ENCODE results near the gene MAP6. TPM values are rescaled to one million over a fixed set of nuclear protein-coding genes. Genes with fewer than 3 reads are reported as not detected.
A peak's percentile ranks its signal among the peaks of the same experiment; 100 is the strongest.
"Not testable (repeated sequence)": the region's sequence is repeated elsewhere in the genome, so short reads cannot be mapped to it uniquely, and the experiment has no call there.

MAP6 gene
- total and polyA plus RNA-seq, 9 of the 15 experiments (the other 6 are each of a cell fraction or from before 2014, with no cell fraction given) = not detected

DNA sequence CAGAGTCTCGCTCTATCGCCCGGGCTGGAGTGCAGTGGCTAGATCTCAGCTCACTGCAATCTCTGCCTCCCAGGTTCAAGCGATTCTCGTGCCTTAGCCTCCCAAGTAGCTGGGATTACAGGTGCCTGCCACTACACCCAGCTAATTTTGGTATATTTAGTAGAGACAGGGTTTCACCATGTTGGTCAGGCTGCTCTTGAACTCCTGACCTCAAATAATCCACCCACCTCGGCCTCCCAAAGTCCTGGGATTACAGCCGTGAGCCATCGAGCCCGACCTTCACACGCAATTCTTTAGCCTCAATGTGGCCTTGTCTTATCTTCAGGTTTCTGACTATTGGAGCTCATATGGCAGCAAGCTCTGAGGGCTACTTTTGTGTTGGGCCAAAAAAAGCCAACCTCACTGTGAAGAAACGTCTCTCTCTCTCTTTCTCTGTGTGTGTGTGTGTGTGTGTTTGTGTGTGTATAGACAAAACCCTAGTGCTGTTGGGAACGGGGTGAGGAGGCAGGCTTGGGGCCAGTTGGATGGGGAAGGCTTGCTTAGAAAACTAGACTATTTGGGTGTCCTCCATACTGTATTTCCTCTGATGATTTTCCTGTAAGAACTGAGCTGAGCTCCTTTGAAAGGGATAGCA lies 84.1 kb downstream of the MAP6 start:
- DNase-seq (ENCODE audit: extremely low read depth in 1 of 4, low spot score in 3 of 4) = peak in 1 of 4 experiments; percentile 56
- H3K9me1 ChIP-seq (ENCODE audit: control insufficient read depth, insufficient read depth, low read length); H3K27me3 ChIP-seq (ENCODE audit: control insufficient read depth in 2 of 2, insufficient read depth in 2 of 2, low read length in 2 of 2); FAIRE-seq; H3K79me2 ChIP-seq (ENCODE audit: control insufficient read depth, insufficient read depth, low read length); H3K9me3 ChIP-seq (replicated peaks; ENCODE audit: control insufficient read depth, insufficient read depth, low read depth, low read length); H4K20me1 ChIP-seq (replicated peaks; ENCODE audit: control insufficient read depth, insufficient read depth, low read length); BruUV-seq (replicated peaks); CTCF ChIA-PET (ENCODE audit: low intra/inter-chr PET ratio); H3K36me3 ChIP-seq (ENCODE audit: control insufficient read depth, insufficient read depth, low read length); H3K4me3 ChIP-seq; intact Hi-C loops (cut with micrococcal nuclease); TF ChIP-seq NR2C2 (CRISPR knock-in tag; IDR thresholded peaks at IDR 0.05): not testable (repeated sequence)
- peak; percentile 8; the same call in 1 of the 3 replicates for ATAC-seq
- in situ Hi-C loops (cut with MboI) = loop anchor here (5.0 kb wide), 1 partner anchor 37 kb away; no protein-coding TSS in a partner anchor
- Histone ChIP-seq H3K27ac (ENCODE audit: extremely low read depth, low read depth, low read length) (peak overlapping the region; percentile 36), H3K9ac (ENCODE audit: insufficient read depth in 1 of 2, low read depth in 2 of 2, low read length in 2 of 2) (peak overlapping the region; percentile 23 to 75; a peak in 1 of 4 replicates), H3K4me2 (ENCODE audit: insufficient read depth, low read length) (peak overlapping the region; percentile 35; the same call in 1 of the 2 replicates), H3K4me1 (replicated peaks in 1 of 2; ENCODE audit: control insufficient read depth in 2 of 2, insufficient read depth in 2 of 2, low read length in 2 of 2) (peaks cover 35 to 48% of the 10 kb centered on the region in 2 experiments; a peak in 4 of 5 replicates), H2AFZ (ENCODE audit: low read depth, low read length) (peak overlapping the region; percentile 87)
- 25% methylated on average over 12 of the region's 12 CpGs for WGBS (ENCODE audit: insufficient coverage, low coverage, missing lambda C conversion rate)
- POLR2A ChIA-PET = interaction anchor here (0.7 to 3.2 kb wide), 9 partner anchors 10 to 222 kb away, joined by 3 to 13 read pairs (median 3); no protein-coding TSS in a partner anchor
- TF ChIP-seq L3MBTL2 (IDR thresholded peaks at IDR 0.05) = 0 out of 2 replicates have a peak, but pooled peaks have one; percentile 35
- TF ChIP-seq EGR1 (conservative IDR thresholded peaks at IDR 0.05) = peak; percentile 9; the same call in 1 of the 2 replicates
- TF ChIP-seq SMAD3 (CRISPR knock-in tag; conservative IDR thresholded peaks at IDR 0.05) = 0 out of 2 replicates have a peak, but pooled peaks have one; percentile 5
- TF ChIP-seq ARID1B (IDR thresholded peaks at IDR 0.05) = peak; percentile 30; the same call in 1 of the 2 replicates
- TF ChIP-seq ZNF583 (CRISPR knock-in tag; IDR thresholded peaks at IDR 0.05) = 0 out of 2 replicates have a peak, but pooled peaks have one; percentile 42
- TF ChIP-seq NR2C2 (tag; IDR thresholded peaks at IDR 0.05) = peak; percentile 35; the same call in 1 of the 2 replicates
- peak; percentile 34; the same call in 1 of the 2 replicates for TF ChIP-seq EHMT2 (IDR thresholded peaks at IDR 0.05)
- 0 out of 2 replicates have a peak, but pooled peaks have one; percentile 23 for TF ChIP-seq DPF2 (IDR thresholded peaks at IDR 0.05)
- TF ChIP-seq MGA (IDR thresholded peaks at IDR 0.05) = peak; percentile 51; the same call in 1 of the 2 replicates

All from K562 (cell line).